ENCODE measurements around the gene VTA1.
"Not testable (repeated sequence)": the region's sequence is repeated elsewhere in the genome, so short reads cannot be mapped to it uniquely, and the experiment has no call there.

Gene VTA1

GRCh38 chr6:142172758-142173157 is 25.7 kb downstream of the VTA1 start:
- no peak for DNase-seq (ENCODE audit: low read depth)

- DNase-seq (ENCODE audit: low read depth) = no peak
Observed at GRCh38 chr6:142173980-142174379, 26.9 kb downstream of the VTA1 start.

GRCh38 chr6:142174703-142175102 is 27.6 kb downstream of the VTA1 start:
- no peak for DNase-seq (ENCODE audit: low read depth)

GRCh38 chr6:142178129-142178528 is 31.1 kb downstream of the VTA1 start:
- DNase-seq (ENCODE audit: low read depth) = no peak

GRCh38 chr6:142182004-142182403 is 34.9 kb downstream of the VTA1 start:
- no peak for DNase-seq (ENCODE audit: low read depth)

- no peak for DNase-seq (ENCODE audit: low read depth)
Observed at GRCh38 chr6:142183351-142183750, 36.3 kb downstream of the VTA1 start.

GRCh38 chr6:142184307-142184706 is 37.2 kb downstream of the VTA1 start:
- DNase-seq (ENCODE audit: low read depth) = no peak

GRCh38 chr6:142185641-142186040 is 38.6 kb downstream of the VTA1 start:
- no peak for DNase-seq (ENCODE audit: low read depth)

- DNase-seq (ENCODE audit: low read depth) = peak; percentile 47
Observed at GRCh38 chr6:142187209-142187608, 40.1 kb downstream of the VTA1 start.

- not testable (repeated sequence) for DNase-seq (ENCODE audit: low read depth)
Observed at GRCh38 chr6:142188341-142188740, 41.3 kb downstream of the VTA1 start.

- DNase-seq (ENCODE audit: low read depth) = no peak
Observed at GRCh38 chr6:142189057-142189456, 42.0 kb downstream of the VTA1 start.

GRCh38 chr6:142192343-142192742 is 45.3 kb downstream of the VTA1 start:
- DNase-seq (ENCODE audit: low read depth) = no peak

GRCh38 chr6:142193621-142194020 is 46.6 kb downstream of the VTA1 start:
- DNase-seq (ENCODE audit: low read depth) = no peak

GRCh38 chr6:142195862-142196541 is 48.9 kb downstream of the VTA1 start:
- no peak for DNase-seq (ENCODE audit: low read depth)

- DNase-seq (ENCODE audit: low read depth) = no peak
Observed at GRCh38 chr6:142200846-142201628, 54.0 kb downstream of the VTA1 start.

GRCh38 chr6:142207265-142207877 is 60.3 kb downstream of the VTA1 start:
- peak; percentile 44 for DNase-seq (ENCODE audit: low read depth)

GRCh38 chr6:142210606-142211005 is 63.5 kb downstream of the VTA1 start:
- no peak for DNase-seq (ENCODE audit: low read depth)

GRCh38 chr6:142213402-142213801 is 66.3 kb downstream of the VTA1 start:
- DNase-seq (ENCODE audit: low read depth) = no peak

- no peak for DNase-seq (ENCODE audit: low read depth)
Observed at GRCh38 chr6:142218446-142218845, 71.4 kb downstream of the VTA1 start.

GRCh38 chr6:142222022-142222421 is 75.0 kb downstream of the VTA1 start:
- no peak for DNase-seq (ENCODE audit: low read depth)

GRCh38 chr6:142223938-142224337 is 76.9 kb downstream of the VTA1 start:
- no peak for DNase-seq (ENCODE audit: low read depth)

GRCh38 chr6:142225115-142225514 is 78.1 kb downstream of the VTA1 start:
- no peak for DNase-seq (ENCODE audit: low read depth)

GRCh38 chr6:142225552-142225951 is 78.5 kb downstream of the VTA1 start:
- DNase-seq (ENCODE audit: low read depth) = no peak

All from GM04504 (cell line).